Ureter (tissue), 1 donor: ENCODE results near the gene AK5. TPM values are rescaled to one million over a fixed set of nuclear protein-coding genes. Genes with fewer than 3 reads are reported as not detected.

Source experiments
- DNase-seq: peaks from one replicate; pipeline ENCODE4 v3.0.0-alpha.2; 2020; ENCODE audit warnings: low spot score
- total RNA-seq: library from RNA; stranded (reverse); gene quantifications from one replicate; pipeline ENCODE4 v1.2.4, GENCODE V29; 2023
- donor health status: DM: yes; HTN: yes; CAD: no.

AK5 gene
- total RNA-seq, 1 donor from 2014 or later, result 1.9 TPM

DNA sequence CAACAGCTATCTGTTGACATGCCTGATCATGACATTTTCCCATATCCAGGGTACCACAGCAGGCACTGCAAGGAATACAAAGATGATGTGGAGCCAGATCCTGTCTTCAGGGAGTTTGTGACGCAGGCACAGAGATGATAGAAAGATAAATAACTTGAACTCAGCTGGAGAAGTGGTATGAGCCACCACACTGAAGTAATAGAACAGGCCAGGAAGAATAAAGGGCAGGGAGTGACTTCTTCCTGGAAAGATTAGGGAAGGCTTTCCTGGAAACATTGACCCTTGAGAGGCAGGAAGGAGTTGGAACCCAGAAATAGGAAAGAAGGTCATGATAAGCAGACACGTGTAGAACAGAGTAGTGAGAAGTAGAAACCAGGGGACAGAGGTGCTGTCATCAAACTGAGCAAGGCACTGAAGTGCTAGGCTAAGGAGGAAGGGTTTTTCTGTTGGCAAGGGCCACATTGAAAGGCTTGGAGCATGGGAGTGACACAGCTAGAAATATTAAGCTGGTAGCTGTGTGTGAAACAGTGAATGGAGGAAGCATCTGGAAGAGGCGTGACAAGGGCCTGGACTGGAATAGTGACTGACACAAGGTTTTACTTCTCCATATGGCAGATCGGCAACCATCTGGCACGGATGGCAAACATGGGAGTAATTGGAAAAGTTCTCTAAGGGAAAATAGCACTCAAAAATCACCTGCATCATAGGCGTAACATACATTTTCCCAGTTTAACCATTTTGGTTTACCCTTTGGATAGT is 68.4 kb downstream of the AK5 start:
- DNase-seq, result no peak

DNA sequence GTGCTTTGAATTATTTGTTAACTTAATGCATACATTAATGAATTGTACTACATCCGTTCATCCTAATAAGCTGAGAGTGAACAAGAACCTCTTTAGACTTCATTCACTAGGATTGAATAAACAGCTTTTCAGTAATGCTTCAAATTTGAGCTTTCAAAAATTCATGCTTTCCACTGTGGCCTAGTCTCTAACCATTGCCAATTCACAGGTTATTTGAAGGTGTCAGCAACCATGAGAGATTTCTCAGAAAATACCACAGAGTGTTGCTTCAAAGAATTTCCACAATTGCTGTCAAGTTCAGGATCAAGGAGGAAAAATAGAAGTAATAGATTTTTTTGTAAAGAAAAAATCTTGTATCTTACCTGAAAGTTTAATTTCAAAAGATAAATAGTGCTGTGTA is 72.7 kb downstream of the AK5 start:
- no peak for DNase-seq

DNA sequence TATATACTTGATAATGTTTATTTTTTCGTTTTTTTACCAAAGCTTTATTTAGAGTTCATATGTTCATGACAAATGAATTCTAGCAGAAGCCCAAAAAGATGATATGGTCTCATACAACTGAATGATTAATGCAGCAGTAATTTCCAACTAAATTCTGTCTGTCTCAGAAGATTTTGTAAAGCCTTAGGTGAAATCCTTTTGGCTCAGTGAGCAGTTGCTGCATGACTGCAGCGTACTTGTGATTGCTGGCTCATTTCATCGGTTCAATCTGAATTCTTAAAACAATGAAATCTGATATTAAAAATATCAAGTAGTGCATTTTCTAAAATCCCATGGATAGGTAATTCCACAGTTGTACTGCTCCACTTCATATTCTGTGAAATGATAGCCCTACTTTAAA is 73.2 kb downstream of the AK5 start:
- DNase-seq, result no peak

DNA sequence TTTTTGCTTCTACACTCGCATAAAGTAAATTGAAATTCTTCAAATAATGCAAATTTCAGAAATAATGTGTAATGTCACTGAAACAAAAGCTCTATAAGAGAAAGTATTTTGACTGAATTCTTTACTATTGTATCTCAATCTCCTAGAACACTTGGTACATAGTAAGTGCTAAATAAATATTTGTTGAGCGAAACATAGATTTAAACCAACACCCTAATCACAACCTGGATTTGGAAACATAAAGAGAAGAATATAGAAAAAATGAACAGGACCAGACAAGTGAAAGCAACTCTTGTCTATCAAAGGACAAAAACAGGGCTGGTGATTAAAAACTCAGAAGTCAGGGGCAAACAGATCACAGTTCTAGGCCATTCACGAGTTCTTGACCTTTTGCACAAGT is 74.3 kb downstream of the AK5 start:
- DNase-seq, result no peak

DNA sequence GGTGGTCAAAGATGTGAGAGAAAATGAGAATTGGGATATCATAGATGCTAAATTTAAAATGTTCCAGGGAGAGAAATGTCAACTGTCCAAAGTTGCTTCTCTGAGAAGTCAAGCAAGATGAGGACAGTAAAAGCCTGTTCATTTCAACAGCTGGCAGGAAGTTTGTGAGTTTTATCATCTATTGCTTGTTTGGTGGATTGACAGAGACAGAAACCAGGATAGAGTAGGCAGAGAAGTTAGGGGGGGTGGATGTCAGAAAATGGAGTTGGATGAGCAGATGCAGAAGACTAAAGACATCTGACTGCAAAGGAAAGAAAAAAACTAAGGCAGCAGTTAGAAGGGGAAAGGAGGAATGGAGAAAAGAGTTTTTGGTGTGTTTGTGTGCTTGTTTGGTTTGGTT is 78.4 kb downstream of the AK5 start:
- no peak for DNase-seq

DNA sequence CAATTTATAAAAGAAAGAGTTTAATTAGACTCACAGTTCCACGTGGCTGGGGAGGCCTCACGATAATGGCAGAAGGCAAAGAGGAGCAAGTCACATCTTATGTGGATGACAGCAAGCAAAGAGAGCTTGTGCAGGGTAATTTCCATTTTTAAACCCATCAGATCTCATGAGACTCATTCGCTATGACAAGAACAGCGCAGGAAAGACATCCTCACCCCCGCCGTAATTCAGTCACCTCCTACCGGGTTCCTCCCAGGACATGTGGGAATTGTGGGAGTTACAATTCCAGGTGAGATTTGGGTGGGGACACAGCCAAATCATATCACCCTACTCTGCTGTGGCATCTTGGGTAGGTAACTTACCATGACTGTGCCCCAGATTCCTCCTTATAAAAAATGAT is 79.8 kb downstream of the AK5 start:
- DNase-seq, result no peak

DNA sequence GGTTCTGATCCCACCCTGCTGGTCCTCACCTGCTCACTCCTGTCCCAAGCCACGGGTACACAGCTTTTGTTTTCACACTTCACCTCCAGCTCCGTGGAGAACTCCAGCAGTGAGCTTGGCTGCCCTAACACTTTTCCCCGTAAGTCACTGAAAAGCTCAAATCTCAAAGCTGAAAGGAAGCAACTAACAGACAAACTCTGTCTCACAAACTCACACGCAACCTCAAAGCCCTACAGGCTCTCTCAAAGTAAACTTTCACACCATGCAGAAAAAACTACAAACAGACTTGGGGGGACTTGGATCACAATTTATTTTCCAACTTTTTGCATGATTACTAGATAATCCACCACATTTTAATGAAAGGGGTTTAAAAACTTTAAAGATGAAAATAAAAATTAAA is 88.3 kb downstream of the AK5 start:
- DNase-seq, result no peak

DNA sequence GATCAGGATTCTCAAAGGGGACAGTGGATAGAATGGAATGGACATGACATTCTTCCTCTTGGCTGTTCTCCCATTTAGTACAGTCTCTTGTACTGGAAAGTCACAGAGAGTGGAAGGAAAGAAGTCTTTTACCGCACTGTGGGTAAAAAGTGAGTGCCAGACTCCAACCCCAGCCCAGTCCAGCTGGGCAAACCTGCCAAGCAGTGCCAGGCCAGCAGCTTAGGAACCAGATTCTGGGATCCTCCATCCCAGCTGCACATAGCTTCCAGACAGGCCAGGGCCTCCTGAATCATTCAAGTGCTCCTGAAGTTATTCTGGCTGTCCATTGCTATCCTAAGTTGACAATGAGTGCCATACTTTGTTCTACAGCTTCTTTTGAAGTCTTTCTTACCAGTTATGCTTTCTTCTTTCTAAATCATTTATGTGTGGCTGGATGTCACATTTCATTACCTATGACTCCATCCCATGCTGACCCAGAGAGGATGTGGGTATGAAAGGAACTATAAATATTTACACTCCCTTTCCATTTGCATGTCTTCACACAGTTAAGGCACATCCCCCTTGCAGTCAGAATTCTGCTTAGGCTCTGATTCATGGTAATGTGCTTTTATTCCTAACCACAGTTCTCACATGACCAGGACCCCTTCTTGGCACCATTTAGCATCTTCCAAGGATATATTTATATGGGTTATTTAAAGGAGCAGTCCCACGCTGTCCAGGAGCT is 88.9 kb downstream of the AK5 start:
- no peak for DNase-seq

DNA sequence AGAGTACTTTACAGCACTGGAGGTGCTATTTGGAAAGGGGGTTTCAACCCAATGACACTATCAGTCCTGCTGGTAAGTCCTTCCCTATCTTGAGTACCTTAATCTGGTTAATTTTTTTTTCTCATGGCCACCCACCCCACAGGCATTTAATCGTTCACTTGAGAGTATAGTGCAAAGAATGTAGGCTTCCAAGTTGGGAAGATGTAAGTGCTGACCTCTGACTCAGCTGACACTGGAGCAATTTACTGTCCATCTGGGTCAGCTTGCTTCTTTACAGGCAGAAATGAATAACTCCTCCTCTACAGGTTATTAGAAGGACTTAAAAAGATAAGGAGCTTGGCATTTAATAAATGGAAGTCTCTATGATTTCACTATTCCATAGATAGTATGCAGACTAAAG is 89.6 kb downstream of the AK5 start:
- DNase-seq, result no peak

DNA sequence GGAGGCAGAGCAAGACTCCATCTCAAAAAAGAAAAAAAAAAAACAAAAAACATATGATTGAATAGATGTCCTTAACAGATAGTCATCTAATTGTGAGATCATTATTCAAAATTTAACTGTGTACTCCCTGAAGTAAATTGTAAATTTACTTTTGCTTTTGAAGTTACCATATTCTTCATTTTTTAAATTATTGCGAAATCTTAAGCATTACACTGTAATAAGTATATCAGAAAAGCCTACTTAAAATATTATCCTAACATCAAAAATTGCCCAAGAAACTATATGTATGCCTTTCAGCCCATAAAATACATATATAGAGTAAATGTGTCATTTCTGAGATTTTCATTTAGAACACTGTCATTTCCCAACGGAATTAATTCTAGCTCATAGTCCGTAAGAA is 91.9 kb downstream of the AK5 start:
- DNase-seq, result no peak

DNA sequence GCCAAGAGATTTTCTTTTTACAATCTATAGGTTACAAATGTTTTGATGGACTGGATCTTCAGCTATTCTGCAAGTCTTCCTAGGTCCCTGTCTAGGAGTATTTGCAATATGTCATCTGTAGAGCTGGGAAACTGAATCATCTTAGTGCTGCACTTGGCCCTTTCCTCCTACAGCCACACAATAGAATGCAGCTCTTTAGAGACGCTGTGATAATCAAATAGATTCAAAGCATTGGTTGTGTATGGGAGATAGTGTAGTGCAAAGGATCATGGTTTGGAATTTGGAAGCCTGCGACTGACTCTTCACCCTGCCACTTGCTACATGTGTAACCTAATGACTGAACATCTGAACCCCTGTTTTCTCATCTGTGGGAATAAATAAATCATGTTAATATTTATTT is 93.7 kb downstream of the AK5 start:
- no peak for DNase-seq

DNA sequence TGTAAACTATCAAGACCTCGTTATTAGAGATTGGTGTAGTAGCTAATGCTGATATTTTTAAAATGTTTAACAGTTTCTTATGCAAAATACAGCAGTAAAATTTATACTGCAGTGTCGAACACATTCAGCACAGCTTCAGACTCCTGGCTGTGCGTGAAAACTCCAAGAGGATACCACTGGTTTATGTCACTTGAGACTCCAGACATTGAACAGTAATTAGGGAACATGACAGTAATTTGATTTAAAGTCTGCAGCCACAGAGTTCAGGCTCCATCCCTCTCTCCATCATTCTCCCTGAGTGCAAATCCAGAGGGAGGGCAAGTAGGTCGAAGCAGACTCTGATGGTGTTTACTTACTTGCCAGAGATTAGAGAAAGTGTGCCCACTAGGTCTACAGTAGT is 94.2 kb downstream of the AK5 start:
- DNase-seq, result no peak

DNA sequence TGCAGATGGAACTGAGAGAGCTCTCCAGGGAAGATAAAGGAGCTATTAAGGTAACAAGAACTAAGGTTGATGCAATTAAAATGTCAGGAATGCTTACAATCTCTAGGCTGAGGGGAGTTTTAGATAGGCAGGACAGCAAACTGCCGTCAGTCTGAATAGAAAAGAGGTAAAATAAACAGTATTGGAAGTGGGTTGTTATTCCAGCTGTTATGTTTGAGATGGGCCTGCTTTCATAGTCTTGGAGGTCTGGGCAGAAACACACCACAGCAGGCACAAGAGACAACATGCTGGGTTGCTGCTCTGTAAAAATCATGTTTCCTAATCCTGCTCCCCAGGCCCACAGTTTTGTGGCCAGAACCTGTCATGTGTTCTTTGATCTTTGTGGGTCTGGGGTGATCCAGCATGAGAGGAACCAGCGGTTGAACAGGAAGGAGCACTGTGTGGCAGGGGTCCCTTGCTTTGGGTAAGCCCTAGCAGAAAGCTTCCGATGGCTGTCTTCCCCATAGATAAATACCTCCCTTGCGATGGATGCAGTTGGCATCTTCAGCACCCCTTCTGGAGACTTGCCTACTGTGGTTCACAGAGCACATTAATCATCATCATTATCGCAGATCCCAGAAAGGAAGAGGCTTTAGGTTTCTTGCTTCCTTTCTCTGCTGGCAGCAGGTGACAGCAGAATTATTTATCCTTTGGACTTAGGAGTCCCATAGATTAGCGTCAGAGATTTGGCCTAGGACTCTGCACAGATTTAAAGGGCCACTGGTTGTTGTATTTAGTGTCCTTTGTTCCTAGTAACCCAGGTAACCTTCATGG is 97.1 kb downstream of the AK5 start:
- no peak for DNase-seq

DNA sequence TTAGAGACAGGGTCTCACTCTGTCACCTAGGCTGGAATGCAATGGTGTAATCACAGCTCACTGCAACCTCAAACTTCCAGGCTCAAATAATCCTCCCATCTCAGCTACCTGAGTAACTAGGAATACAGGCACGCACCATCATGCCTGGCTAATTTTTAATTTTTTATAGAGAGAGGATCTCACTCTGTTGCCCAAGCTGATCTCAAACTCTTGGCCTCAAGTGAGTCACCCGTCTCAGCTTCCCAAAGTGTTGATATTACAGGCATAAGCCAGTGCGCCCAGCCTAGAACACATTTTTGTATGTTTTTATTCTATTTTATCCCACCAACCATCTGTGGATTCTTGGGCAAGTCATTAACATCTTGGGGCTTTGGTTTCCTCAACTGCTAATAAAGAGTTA is 100.5 kb downstream of the AK5 start:
- DNase-seq, result no peak

DNA sequence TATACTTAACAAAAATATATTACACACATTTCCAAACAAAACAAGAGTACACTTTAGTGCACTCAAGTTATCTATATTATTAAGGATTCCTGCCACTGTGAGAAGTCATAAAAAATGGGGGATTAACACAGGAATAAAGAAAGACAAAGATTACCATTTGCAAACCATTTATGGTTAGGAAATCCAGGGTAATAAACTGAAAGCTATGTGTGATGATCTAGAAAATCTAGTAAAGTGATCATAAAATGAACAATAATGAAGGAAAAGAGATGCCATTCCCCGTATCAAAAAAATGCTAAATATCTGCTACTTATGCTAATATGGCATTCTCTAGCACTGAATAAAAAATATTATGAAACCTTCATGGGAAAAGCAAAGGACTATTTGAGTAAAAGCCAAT is 101.4 kb downstream of the AK5 start:
- no peak for DNase-seq

DNA sequence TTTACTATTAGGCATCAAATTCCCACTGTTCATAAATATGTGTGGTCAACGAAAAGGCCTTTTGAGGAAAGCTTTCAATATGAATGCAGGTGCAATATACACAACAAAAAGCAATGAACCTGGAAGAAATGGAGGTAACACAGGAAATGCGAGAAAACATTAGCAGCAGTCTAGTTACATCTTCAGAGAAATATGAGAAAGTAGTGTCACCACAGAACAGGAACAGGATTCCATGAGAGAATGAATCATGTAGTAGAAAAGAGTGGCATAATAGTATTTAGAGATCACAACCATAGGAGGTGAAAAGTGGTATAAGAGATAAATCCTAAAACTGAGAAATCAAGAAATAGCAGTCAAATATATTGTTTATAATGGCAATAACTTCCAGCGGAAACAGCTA is 103.7 kb downstream of the AK5 start:
- DNase-seq, result no peak

DNA sequence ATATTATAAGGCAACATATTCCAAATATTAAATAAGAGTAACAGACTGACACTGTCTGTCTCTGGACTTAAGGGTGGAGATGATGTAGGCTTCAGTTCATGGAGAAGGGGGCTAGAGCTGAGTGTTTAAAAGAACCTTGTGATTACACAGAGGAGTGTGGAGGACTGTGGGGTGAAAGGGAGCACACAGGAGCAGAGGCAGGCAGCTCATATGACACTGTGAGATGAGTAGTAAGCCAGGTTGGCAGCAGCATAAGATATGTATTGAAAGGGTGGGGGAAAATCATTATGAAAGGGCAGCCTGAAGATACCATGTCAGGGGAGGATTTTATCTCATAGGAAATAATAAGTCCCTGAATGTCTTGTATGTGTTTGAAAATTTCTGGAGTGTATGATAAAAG is 104.5 kb downstream of the AK5 start:
- no peak for DNase-seq

DNA sequence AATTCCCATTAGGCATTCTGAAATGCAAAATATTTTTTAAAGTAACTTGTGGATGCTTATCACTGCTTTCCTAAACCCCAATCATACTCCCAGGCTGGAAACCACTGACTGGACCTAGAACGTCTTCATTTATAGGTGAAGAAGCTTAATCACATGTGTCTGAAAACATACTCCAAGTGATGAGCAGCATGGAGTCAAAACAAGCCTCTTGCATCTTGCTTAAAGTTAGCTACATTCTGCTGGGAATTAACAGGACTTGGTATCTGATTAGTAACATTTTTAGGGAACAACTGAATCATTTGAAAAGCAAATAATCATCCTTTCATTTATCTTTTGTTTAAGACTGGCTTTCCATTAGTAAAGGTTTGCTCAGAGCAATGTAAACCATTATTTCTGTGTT is 105.7 kb downstream of the AK5 start:
- no peak for DNase-seq

DNA sequence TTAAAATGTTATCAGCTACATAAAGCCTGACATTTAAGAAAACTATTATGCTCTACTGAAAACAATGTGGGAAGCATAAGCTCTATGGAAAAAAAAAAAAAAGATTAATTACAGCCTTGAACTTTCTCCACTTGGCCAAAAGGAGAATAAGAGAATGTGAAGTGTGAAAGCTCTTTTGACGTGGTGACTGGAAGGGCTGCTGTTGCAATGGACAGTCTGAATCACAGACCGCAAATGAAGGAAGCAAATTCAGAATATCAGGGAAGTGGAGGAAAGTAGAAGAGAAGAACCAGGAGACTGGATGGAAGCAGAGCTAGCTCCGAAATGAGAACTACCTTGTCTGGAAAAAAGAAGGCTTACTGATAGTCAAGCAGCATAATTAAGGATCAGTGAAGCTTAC is 106.8 kb downstream of the AK5 start:
- no peak for DNase-seq

DNA sequence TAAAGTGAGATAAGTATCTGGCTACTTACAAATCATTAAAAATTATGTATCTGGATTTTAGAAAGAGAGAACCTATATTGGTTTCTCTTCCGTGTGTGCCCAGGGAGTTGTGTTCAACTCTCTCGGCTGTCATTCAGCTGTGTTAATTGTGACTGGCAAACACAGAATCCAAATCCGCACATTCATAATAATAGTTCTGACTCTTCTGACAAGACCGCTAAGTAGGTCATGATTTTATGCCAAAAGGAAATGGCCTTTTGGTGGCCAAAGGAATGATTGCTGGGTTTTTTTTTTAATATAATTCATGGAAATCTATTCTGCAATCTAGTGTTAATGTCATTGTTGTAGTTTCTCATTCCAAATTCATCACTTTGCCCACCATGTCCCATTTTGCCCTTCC is 110.7 kb downstream of the AK5 start:
- no peak for DNase-seq

DNA sequence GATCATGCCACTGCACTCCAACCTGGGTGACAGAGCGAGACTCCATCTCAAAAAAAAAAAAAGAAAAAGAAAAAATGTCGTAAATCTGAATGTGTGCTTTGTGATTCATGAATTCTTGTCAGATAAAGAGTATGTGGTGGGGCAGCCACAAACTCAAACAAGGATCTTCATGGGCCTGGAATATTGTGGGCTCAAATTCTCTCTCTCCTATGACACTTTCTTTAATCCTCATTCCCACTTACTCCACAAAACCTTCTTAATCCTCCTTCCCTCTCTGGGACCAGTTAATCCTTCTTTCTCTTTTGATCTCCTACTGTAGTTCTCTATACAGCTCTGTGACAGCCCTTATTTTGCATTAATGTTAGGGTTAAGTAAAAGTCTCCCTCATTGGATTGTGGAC is 112.3 kb downstream of the AK5 start:
- no peak for DNase-seq

DNA sequence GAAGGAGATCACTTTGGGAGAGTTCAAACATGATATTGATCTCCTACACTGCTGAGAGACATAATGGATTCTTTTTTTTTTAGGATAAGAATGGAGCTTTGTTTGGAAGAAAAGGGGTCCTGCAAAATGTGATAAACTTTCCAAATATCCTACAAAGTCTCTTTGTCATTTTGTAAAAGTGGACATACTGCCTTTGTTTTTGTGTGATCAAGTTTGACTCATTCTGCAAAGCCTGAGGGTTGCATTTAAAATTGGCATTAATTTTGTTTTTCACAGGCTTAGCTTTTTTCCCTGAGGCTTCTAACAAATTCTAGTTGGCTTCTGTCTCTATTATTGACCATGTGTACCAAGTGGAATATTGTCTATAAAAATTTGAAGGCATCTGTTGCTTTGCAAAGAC is 113.2 kb downstream of the AK5 start:
- no peak for DNase-seq

DNA sequence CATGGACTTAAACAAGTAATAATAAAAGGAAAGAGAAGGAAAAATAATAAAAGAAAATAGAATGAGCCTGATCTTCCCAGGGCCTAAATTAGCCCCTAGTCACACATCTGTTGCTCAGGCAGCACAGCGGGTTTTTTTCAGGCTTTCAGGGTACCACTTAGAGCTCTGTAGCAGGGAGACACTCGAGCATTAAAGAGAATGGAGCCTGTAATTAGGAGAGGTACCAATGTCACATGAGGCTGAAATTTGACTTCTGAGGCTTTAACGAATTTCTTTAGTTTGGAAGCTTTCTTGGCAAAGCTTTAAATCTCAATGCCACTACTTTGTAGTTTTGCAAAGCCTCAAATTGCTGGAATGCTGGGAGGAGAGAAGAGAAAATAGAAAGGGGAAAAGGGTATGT is 116.3 kb downstream of the AK5 start:
- DNase-seq, result no peak
